Keratinocyte (primary cell): Measurements from ENCODE around the gene KLHL6. TPM values are rescaled to one million over a fixed set of nuclear protein-coding genes. Genes with fewer than 3 reads are reported as not detected.

ENCODE experiments used
- DNase-seq: peaks from one replicate; pipeline ENCODE4 v3.0.0-alpha.2; 2011; ENCODE audit warnings: low read depth, missing footprints, low spot score
- FAIRE-seq: peaks from 2 replicates; lab custom pipeline; 2011; peaks lifted over from hg19 to GRCh38; lab: Jason Lieb, UNC
- H2AFZ ChIP-seq: 2 replicates; pipeline ENCODE4 v1.6.0; 2012; ENCODE audit warnings: low read length, control low read depth, inconsistent platforms; ENCODE audit not compliant: control insufficient read depth
- H3K27ac ChIP-seq: 2 replicates; pipeline ENCODE4 v1.5.1; 2011; ENCODE audit warnings: low read length; ENCODE audit not compliant: control insufficient read depth, insufficient read depth
- H3K27me3 ChIP-seq: 3 replicates; pipeline ENCODE4 v1.6.0; 2011; ENCODE audit warnings: low read length; ENCODE audit not compliant: control insufficient read depth, insufficient read depth; ENCODE audit errors: extremely low read depth
- H3K36me3 ChIP-seq, 2 experiments: 2 replicates in 1 of 2; 3 replicates in 1 of 2; pipeline ENCODE4 v1.5.1; 2011; ENCODE audit warnings: low read length in 2 of 2, mild to moderate bottlenecking in 1 of 2; ENCODE audit not compliant: control insufficient read depth in 2 of 2, insufficient read depth in 2 of 2; ENCODE audit errors: extremely low read depth in 1 of 2
- H3K4me1 ChIP-seq: 3 replicates; pipeline ENCODE4 v1.5.1; 2011; ENCODE audit warnings: low read length; ENCODE audit not compliant: control insufficient read depth, insufficient read depth; ENCODE audit errors: extremely low read depth
- H3K4me2 ChIP-seq: 3 replicates; pipeline ENCODE4 v1.6.0; 2011; ENCODE audit warnings: low read depth, low read length; ENCODE audit not compliant: control insufficient read depth, insufficient read depth; ENCODE audit errors: extremely low read depth
- H3K4me3 ChIP-seq, 3 experiments: fragments of 200-600 bp in 1 of 3; sonication (generic) in 1 of 3; 2 replicates in 2 of 3; 3 replicates in 1 of 3; pipeline ENCODE4 v1.5.1; 2011 to 2016; ENCODE audit warnings: low read length in 3 of 3, mild to moderate bottlenecking in 3 of 3, control low read depth in 2 of 3, inconsistent platforms in 1 of 3, low read depth in 1 of 3, mixed read lengths in 1 of 3, mixed run types in 1 of 3, moderate library complexity in 1 of 3; ENCODE audit not compliant: control insufficient read depth in 2 of 3, insufficient read depth in 2 of 3; ENCODE audit errors: extremely low read depth in 1 of 3
- H3K79me2 ChIP-seq: 2 replicates; pipeline ENCODE4 v1.6.0; 2012; ENCODE audit warnings: low read length; ENCODE audit not compliant: control insufficient read depth, insufficient read depth
- H3K9ac ChIP-seq: 3 replicates; pipeline ENCODE4 v1.6.0; 2011; ENCODE audit warnings: low read length; ENCODE audit not compliant: control insufficient read depth, insufficient read depth; ENCODE audit errors: extremely low read depth
- H3K9me1 ChIP-seq: 3 replicates; pipeline ENCODE4 v1.6.0; 2011; ENCODE audit warnings: low read length; ENCODE audit not compliant: control insufficient read depth, insufficient read depth; ENCODE audit errors: extremely low read depth
- H3K9me3 ChIP-seq: 2 replicates; pipeline ENCODE4 v1.5.1; 2012; ENCODE audit warnings: low read depth, low read length; ENCODE audit not compliant: control insufficient read depth
- H4K20me1 ChIP-seq: 3 replicates; pipeline ENCODE4 v1.6.0; 2011; ENCODE audit warnings: low read length; ENCODE audit not compliant: control insufficient read depth, insufficient read depth; ENCODE audit errors: extremely low read depth
- EZH2 ChIP-seq: IDR thresholded peaks from one replicate; pipeline ENCODE4 v1.6.1; 2012; ENCODE audit warnings: inconsistent platforms, mild to moderate bottlenecking, low read length, moderate library complexity
- dilution Hi-C: fragments of 300-500 bp; cut with MboI; formaldehyde crosslinking; loops from one replicate; pipeline ENCODE4 v1.7.0; 2020; ENCODE audit warnings: low sequenced_read_pairs; ENCODE audit not compliant: extremely low pct_ligation_motif_present
- polyA plus RNA-seq, 5 experiments: library from polyadenylated mRNA; depleted of rRNA in 3 of 5; stranded (reverse) in 3 of 5; stranded (forward) in 1 of 5; unstranded in 1 of 5; fragments of >200 nt; gene quantifications; 1 replicate in 1 of 5; 2 replicates in 3 of 5; 3 replicates in 1 of 5; pipeline versions ENCODE4 v1.2.1 to v1.2.3, GENCODE V29; 2011 to 2012; ENCODE audit warnings: missing spikeins in 2 of 5, low read depth in 1 of 5, low replicate concordance in 1 of 5
- TF ChIP-seq, protein P1 (sequence below), 3 experiments: IDR thresholded peaks in 1 of 3; conservative IDR thresholded peaks in 1 of 3; optimal IDR thresholded peaks in 1 of 3; 2 replicates in 2 of 3; 3 replicates in 1 of 3; pipeline versions ENCODE3 to v1.5.1; 2011; ENCODE audit warnings: low read length in 3 of 3, mild to moderate bottlenecking in 3 of 3, moderate library complexity in 2 of 3, control low read depth in 1 of 3, inconsistent platforms in 1 of 3; ENCODE audit not compliant: insufficient read depth in 2 of 3; ENCODE audit errors: extremely low read depth in 1 of 3

The KLHL6 gene
- polyA plus RNA-seq, 1 donor (not counting 4 experiments of a cell fraction or from before 2014, with no cell fraction given) = 0.10 TPM

DNA sequence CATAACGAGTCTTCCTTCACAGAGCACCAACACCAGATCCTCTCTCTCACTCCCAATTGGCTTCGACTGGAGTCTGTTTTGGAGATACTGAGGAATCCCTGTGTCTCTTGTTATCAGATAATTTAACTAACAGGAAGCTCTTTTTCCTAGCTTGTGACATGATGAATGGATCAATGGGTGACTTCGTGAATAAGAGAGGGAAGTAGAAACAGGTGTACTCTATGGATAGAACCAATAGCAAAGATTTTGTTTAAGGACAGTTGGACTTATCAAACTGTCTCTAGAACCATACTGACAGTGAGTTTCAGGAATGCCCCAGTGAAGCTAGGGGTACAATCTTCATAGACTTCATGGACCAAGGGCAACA, 29.4 kb upstream of the KLHL6 start:
- Histone ChIP-seq H3K9me1 (no peaks in the 10 kb centered on the region), H4K20me1 (no peaks in the 10 kb centered on the region), H3K36me3 (no peaks in the 10 kb centered on the region), H3K9ac (no peak overlapping the region), H3K4me2 (no peak overlapping the region), H2AFZ (no peak overlapping the region), H3K27me3 (peaks cover 4% of the 10 kb centered on the region), H3K27ac (no peak overlapping the region), H3K4me1 (no peaks in the 10 kb centered on the region), H3K79me2 (no peaks in the 10 kb centered on the region), H3K4me3 (no peak overlapping the region), H3K9me3 (no peaks in the 10 kb centered on the region)
- DNase-seq (no peak), FAIRE-seq (no peak)
- TF ChIP-seq EZH2 = no peak
- TF ChIP-seq, protein P1, sequence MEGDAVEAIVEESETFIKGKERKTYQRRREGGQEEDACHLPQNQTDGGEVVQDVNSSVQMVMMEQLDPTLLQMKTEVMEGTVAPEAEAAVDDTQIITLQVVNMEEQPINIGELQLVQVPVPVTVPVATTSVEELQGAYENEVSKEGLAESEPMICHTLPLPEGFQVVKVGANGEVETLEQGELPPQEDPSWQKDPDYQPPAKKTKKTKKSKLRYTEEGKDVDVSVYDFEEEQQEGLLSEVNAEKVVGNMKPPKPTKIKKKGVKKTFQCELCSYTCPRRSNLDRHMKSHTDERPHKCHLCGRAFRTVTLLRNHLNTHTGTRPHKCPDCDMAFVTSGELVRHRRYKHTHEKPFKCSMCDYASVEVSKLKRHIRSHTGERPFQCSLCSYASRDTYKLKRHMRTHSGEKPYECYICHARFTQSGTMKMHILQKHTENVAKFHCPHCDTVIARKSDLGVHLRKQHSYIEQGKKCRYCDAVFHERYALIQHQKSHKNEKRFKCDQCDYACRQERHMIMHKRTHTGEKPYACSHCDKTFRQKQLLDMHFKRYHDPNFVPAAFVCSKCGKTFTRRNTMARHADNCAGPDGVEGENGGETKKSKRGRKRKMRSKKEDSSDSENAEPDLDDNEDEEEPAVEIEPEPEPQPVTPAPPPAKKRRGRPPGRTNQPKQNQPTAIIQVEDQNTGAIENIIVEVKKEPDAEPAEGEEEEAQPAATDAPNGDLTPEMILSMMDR (optimal IDR thresholded peaks at IDR 0.05 in 1 of 3, IDR thresholded peaks at IDR 0.05 in 1 of 3, conservative IDR thresholded peaks at IDR 0.05 in 1 of 3; ENCODE audit: extremely low read depth in 1 of 3, insufficient read depth in 2 of 3, low read length in 3 of 3) = no peak
- dilution Hi-C loops = no loop called here

DNA sequence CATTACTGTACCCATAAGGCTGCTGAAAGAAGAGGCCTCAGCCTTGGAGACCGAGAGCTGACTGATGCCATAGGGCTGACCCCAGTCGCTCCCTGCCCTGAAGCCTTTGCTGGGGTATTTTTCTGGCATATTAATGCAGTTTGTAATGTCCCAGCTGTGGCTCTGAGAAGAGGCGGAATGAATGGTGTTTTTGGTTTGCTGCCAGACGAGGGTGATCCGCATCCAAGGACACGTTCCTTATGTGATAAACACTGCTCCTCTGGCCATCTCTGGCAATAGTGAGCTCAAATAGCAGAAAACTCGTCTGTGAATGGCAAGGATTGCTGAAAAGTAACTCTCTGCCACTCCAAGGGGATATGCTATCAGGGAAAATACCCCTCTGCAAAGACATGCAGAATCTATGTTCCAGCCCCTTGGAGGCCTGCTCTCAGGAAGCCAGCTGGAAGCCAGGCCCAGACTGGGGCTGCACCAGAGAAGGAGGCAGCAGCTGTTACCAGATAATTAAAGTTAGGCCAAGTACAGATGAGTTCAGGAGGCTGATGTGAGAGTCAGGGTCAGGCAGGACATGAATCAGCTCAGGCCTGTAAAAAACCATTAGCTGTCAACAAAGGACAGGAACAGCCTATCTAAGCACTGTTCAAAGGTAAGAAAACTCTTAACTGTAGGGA, 28.9 kb upstream of the KLHL6 start:
- no peak for FAIRE-seq
- no peak for DNase-seq
- H3K9ac ChIP-seq = no peak overlapping the region
- H3K27ac ChIP-seq = no peak overlapping the region
- no peaks in the 10 kb centered on the region for H3K79me2 ChIP-seq
- dilution Hi-C loops = no loop called here
- H3K4me2 ChIP-seq = no peak overlapping the region
- no peaks in the 10 kb centered on the region for H3K9me3 ChIP-seq
- peaks cover 4% of the 10 kb centered on the region for H3K27me3 ChIP-seq
- H2AFZ ChIP-seq = no peak overlapping the region
- no peaks in the 10 kb centered on the region for H3K4me1 ChIP-seq
- H3K9me1 ChIP-seq = no peaks in the 10 kb centered on the region
- H3K36me3 ChIP-seq = no peaks in the 10 kb centered on the region
- H3K4me3 ChIP-seq = no peak overlapping the region
- TF ChIP-seq, protein P1 (optimal IDR thresholded peaks at IDR 0.05 in 1 of 3, IDR thresholded peaks at IDR 0.05 in 1 of 3, conservative IDR thresholded peaks at IDR 0.05 in 1 of 3; ENCODE audit: extremely low read depth in 1 of 3, insufficient read depth in 2 of 3, low read length in 3 of 3) = no peak
- no peak for TF ChIP-seq EZH2
- H4K20me1 ChIP-seq = no peaks in the 10 kb centered on the region
